Kidney (tissue), 14 donors: Measurements from ENCODE around the gene CDH13. TPM values are rescaled to one million over a fixed set of nuclear protein-coding genes. Genes with fewer than 3 reads are reported as not detected.

Source experiments
- DNase-seq, 5 donors: peaks; one replicate each; pipeline ENCODE4 v3.0.0-alpha.2; 2013 to 2020
- FAIRE-seq: peaks from 2 replicates; lab custom pipeline; 2012; peaks lifted over from hg19 to GRCh38; lab: Jason Lieb, UNC
- H3K27ac ChIP-seq, 2 donors: one replicate each; pipeline ENCODE4 v1.7.0; 2013; ENCODE audit warnings: low read depth in 2 of 2, low read length in 2 of 2, inconsistent platforms in 1 of 2
- H3K27me3 ChIP-seq: one replicate; pipeline ENCODE4 v1.7.1; 2013; ENCODE audit warnings: low read length, inconsistent platforms; ENCODE audit not compliant: control insufficient read depth, insufficient read depth
- H3K36me3 ChIP-seq, 3 donors: one replicate each; pipeline versions ENCODE4 v1.7.0 to v1.7.1; 2013; ENCODE audit warnings: low read length in 3 of 3, control low read depth in 1 of 3, inconsistent platforms in 1 of 3; ENCODE audit not compliant: insufficient read depth in 3 of 3, control insufficient read depth in 2 of 3
- H3K4me1 ChIP-seq, 3 donors: one replicate each; pipeline versions ENCODE4 v1.7.0 to v1.7.1; 2013; ENCODE audit warnings: low read length in 3 of 3, inconsistent platforms in 1 of 3, low read depth in 1 of 3; ENCODE audit not compliant: control insufficient read depth in 2 of 3, insufficient read depth in 2 of 3
- H3K4me3 ChIP-seq, 3 donors: one replicate each; pipeline versions ENCODE4 v1.7.0 to v1.8.1; 2013; ENCODE audit warnings: low read length in 3 of 3, control low read depth in 1 of 3, inconsistent platforms in 1 of 3
- H3K9ac ChIP-seq, 3 donors: one replicate each; pipeline versions ENCODE4 v1.7.0 to v1.7.1; 2013; ENCODE audit warnings: low read length in 3 of 3, control low read depth in 1 of 3, inconsistent platforms in 1 of 3
- H3K9me3 ChIP-seq, 3 donors: one replicate each; pipeline versions ENCODE4 v1.7.0 to v1.7.1; 2013; ENCODE audit warnings: low read length in 3 of 3, control low read depth in 1 of 3, inconsistent platforms in 1 of 3; ENCODE audit not compliant: control insufficient read depth in 2 of 3, insufficient read depth in 1 of 3
- intact Hi-C: fragments of 100-400 bp; cut with DNase I; formaldehyde crosslinking; loops from one replicate; pipeline ENCODE4 v1.11.1; 2022
- polyA plus RNA-seq: library from polyadenylated mRNA; stranded (reverse); fragments of 350-450 nt; fragmentation: Illumina TruSeq; extraction: RNeasy Lipid Tissue Mini Kit (QIAGEN cat#74804); gene quantifications from one replicate; pipeline ENCODE4 v1.2.3, GENCODE V29; 2014; ENCODE audit warnings: low read depth, low replicate concordance; ENCODE audit not compliant: insufficient read depth
- total RNA-seq: library from RNA; stranded (reverse); fragmentation: NEBNext Ultra II Directional; extraction: Animal tissue kit (Norgen Biotek cat#: 25700); gene quantifications from one replicate; pipeline ENCODE4 v1.2.1, GENCODE V29; 2021
- TF ChIP-seq, protein P1 (sequence below): IDR thresholded peaks from 3 replicates; pipeline ENCODE4 v1.5.1; 2012; ENCODE audit warnings: mild to moderate bottlenecking, moderate library complexity, borderline replicate concordance; ENCODE audit not compliant: insufficient read depth; ENCODE audit errors: extremely low read depth
- donor health status: control.
- donor health status: control.
- donor health status: control.
- donor health status: control.
- donor health status: control.
- donor health status: DM: yes; HTN: yes; CAD: no.
- donor health status: Normal renal cell carcinoma (clear cell type).

CDH13 gene
- total and polyA plus RNA-seq, 2 donors from 2014 or later, result 4.8 to 13.8 TPM

DNA sequence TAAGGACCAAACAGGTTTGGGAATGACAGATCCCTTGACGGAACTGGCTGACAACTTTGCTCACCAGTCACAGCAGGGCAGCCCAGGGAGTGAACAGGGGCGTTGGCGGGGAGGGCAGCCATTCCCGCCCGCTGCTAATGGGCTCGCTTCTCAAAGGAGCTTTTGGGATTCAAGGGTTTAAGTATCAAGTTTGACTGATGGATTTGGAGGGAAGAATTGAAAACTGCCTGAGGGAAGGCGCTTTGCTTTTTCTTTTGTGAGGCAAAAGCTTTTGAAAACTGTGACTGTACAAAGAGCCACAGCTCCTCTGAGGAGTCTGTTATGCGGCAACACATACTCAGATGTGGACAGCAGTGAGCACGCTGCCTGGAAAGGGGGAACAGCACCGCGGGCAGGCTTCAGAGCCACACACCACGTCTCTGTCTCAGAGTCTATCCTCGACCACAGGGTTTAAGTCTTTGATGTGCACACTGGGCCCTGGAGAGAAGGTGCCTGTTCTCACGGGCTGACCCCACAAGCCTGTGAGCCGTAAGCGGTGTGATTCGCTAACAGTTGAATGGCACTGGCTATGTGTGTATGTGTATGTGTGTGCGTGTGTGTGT lies 1101.1 kb downstream of the CDH13 start:
- intact Hi-C loops, result no loop called here
- Histone ChIP-seq H3K9ac (no peak overlapping the region), H3K36me3 (no peaks in the 10 kb centered on the region), H3K4me1 (no peaks in the 10 kb centered on the region), H3K27ac (no peak overlapping the region), H3K4me3 (no peak overlapping the region), H3K27me3 (no peaks in the 10 kb centered on the region), H3K9me3 (peaks cover 0 to 9% (median 0%) of the 10 kb centered on the region in 3 donors)
- TF ChIP-seq, protein P1, sequence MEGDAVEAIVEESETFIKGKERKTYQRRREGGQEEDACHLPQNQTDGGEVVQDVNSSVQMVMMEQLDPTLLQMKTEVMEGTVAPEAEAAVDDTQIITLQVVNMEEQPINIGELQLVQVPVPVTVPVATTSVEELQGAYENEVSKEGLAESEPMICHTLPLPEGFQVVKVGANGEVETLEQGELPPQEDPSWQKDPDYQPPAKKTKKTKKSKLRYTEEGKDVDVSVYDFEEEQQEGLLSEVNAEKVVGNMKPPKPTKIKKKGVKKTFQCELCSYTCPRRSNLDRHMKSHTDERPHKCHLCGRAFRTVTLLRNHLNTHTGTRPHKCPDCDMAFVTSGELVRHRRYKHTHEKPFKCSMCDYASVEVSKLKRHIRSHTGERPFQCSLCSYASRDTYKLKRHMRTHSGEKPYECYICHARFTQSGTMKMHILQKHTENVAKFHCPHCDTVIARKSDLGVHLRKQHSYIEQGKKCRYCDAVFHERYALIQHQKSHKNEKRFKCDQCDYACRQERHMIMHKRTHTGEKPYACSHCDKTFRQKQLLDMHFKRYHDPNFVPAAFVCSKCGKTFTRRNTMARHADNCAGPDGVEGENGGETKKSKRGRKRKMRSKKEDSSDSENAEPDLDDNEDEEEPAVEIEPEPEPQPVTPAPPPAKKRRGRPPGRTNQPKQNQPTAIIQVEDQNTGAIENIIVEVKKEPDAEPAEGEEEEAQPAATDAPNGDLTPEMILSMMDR, result no peak
- DNase-seq (peak in 1 of 5 donors; percentile 40), FAIRE-seq (no peak)

DNA sequence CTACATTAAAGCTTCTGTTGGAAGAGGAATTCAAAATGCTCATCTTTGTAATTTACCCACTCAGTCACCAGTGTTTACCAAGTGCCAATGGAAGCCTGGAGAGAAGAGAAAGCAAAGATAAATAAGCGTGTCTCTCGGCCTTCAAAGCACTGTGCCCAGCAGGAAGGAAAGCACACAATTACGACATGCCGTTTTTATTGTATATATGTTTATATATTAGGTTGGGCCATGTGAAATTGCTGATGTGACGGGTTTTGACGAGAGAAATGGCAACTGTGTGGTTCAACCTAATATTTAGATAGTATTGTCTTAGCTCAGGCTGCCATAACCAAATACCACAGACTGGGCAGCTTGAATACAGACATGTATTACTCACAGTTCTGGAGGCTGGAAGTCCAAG lies 1101.7 kb downstream of the CDH13 start:
- no peaks in the 10 kb centered on the region for H3K36me3 ChIP-seq

DNA sequence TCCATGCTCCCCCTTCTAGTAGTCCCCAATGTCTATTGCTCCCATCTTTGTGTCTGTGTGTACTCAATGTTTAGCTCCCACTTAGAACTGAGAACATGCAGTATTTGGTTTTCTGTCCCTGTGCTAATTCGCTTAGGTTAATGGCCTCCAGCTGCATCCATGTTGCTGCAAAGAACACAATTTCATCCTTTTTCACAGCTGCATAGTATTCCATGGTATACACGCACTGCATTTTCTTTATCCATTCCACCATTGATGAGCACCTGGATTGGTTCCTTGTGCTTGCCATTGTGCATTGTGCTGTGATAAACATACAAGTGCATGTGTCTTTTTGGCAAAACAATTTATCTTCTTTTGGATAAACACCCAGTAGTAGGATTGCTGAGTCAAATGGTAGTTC lies 1104.0 kb downstream of the CDH13 start:
- H3K4me3 ChIP-seq, result no peak overlapping the region
- FAIRE-seq (no peak), DNase-seq (no peak)
- no peaks in the 10 kb centered on the region for H3K4me1 ChIP-seq
- no peaks in the 10 kb centered on the region for H3K36me3 ChIP-seq
- no peaks in the 10 kb centered on the region for H3K27me3 ChIP-seq
- intact Hi-C loops, result no loop called here
- TF ChIP-seq, protein P1, result no peak
- H3K9ac ChIP-seq, result no peak overlapping the region
- H3K9me3 ChIP-seq, result peaks cover 0 to 9% (median 2%) of the 10 kb centered on the region in 3 donors
- H3K27ac ChIP-seq, result no peak overlapping the region

More for the DNA sequence above, 1101.7 kb downstream of the CDH13 start:
- no peak overlapping the region for H3K4me3 ChIP-seq
- H3K27me3 ChIP-seq, result no peaks in the 10 kb centered on the region
- FAIRE-seq (no peak), DNase-seq (no peak)
- TF ChIP-seq, protein P1, result no peak
- H3K9ac ChIP-seq, result no peak overlapping the region
- peaks cover 0 to 9% (median 0%) of the 10 kb centered on the region in 3 donors for H3K9me3 ChIP-seq
- intact Hi-C loops, result no loop called here
- H3K4me1 ChIP-seq, result no peaks in the 10 kb centered on the region
- H3K27ac ChIP-seq, result no peak overlapping the region
